Vagina (tissue), 2 donors: ENCODE data around the gene COLGALT1.

Source experiments
- CTCF ChIP-seq, 3 experiments: fragments of 450-650 bp in 2 of 3; fragments of 200-600 bp in 1 of 3; sonication (generic) in 1 of 3; IDR thresholded peaks; one replicate each; pipeline ENCODE4 v1.5.1; 2017 to 2019; ENCODE audit warnings: antibody characterized with exemption in 3 of 3, mild to moderate bottlenecking in 2 of 3, moderate library complexity in 2 of 3
- POLR2A ChIP-seq, 2 donors: fragments of 450-650 bp; IDR thresholded peaks; one replicate each; pipeline ENCODE4 v1.6.1; 2017; ENCODE audit warnings: antibody characterized with exemption in 2 of 2, mild to moderate bottlenecking in 2 of 2, moderate library complexity in 2 of 2
- POLR2AphosphoS5 ChIP-seq, 2 donors: sonication (generic); formaldehyde crosslinking; IDR thresholded peaks; one replicate each; pipeline ENCODE4 v1.9.0; 2017; ENCODE audit warnings: antibody characterized with exemption in 2 of 2, mild to moderate bottlenecking in 2 of 2, low read depth in 1 of 2; ENCODE audit not compliant: insufficient read depth in 1 of 2

- TF ChIP-seq POLR2A (IDR thresholded peaks at IDR 0.05) (no peak), CTCF (IDR thresholded peaks at IDR 0.05) (no peak), POLR2AphosphoS5 (IDR thresholded peaks at IDR 0.05; ENCODE audit: insufficient read depth in 1 of 2, low read depth in 1 of 2) (no peak)
Observed at GRCh38 chr19:17542793-17543582, 12.5 kb upstream of the COLGALT1 start.
